Breast epithelium (tissue), 4 donors: ENCODE data around the gene SH3BGRL2. TPM values are rescaled to one million over a fixed set of nuclear protein-coding genes. Genes with fewer than 3 reads are reported as not detected.
A peak's percentile ranks its signal among the peaks of the same experiment; 100 is the strongest.

Source experiments
- DNase-seq, 2 donors: peaks; one replicate each; pipeline ENCODE4 v3.0.0-alpha.2; 2019; ENCODE audit warnings: low spot score in 2 of 2
- H3K27ac ChIP-seq, 2 donors: fragments of 200-600 bp; sonication (generic) in 1 of 2; one replicate each; pipeline ENCODE4 v1.5.1; 2016 to 2019; ENCODE audit warnings: mild to moderate bottlenecking in 1 of 2
- H3K27me3 ChIP-seq, 2 donors: fragments of 200-600 bp; sonication (generic) in 1 of 2; one replicate each; pipeline versions ENCODE4 v1.5.1 to v1.6.0; 2017 to 2019; ENCODE audit warnings: control low read depth in 1 of 2, mild to moderate bottlenecking in 1 of 2
- H3K36me3 ChIP-seq: fragments of 200-600 bp; one replicate; pipeline ENCODE4 v1.5.1; 2019
- H3K4me1 ChIP-seq, 2 donors: fragments of 200-600 bp; sonication (generic); one replicate each; pipeline ENCODE4 v1.5.1; 2016 to 2019; ENCODE audit warnings: control low read depth in 1 of 2
- H3K4me3 ChIP-seq, 3 donors: fragments of 200-600 bp; sonication (generic); 1 replicate in 2 of 3; 2 replicates in 1 of 3; pipeline ENCODE4 v1.5.1; 2016 to 2019; ENCODE audit warnings: mild to moderate bottlenecking in 3 of 3, moderate library complexity in 2 of 3
- H3K9me3 ChIP-seq, 2 donors: fragments of 200-600 bp; sonication (generic) in 1 of 2; one replicate each; pipeline ENCODE4 v1.5.1; 2016 to 2019; ENCODE audit warnings: control low read depth in 1 of 2
- POLR2A ChIP-seq: fragments of 450-650 bp; IDR thresholded peaks from one replicate; pipeline ENCODE4 v1.6.1; 2016; ENCODE audit warnings: antibody characterized with exemption, mild to moderate bottlenecking, moderate library complexity
- POLR2AphosphoS5 ChIP-seq, 3 donors: sonication (generic); formaldehyde crosslinking; IDR thresholded peaks; one replicate each; pipeline ENCODE4 v1.6.1; 2017; ENCODE audit warnings: antibody characterized with exemption in 3 of 3
- intact Hi-C: fragments of 100-400 bp; cut with DNase I; formaldehyde crosslinking; loops from one replicate; pipeline ENCODE4 v1.15.1; 2023; ENCODE audit warnings: low total_unique reads
- total RNA-seq, 3 donors: library from RNA; depleted of rRNA; stranded (reverse); fragments of >200 nt; gene quantifications; one replicate each; pipeline ENCODE4 v1.1.0, GENCODE V29; 2016
- TF ChIP-seq, protein P1 (sequence below), 3 donors: fragments of 450-650 bp; IDR thresholded peaks; one replicate each; pipeline ENCODE4 v1.5.1; 2016 to 2017; ENCODE audit warnings: antibody characterized with exemption in 3 of 3, mild to moderate bottlenecking in 3 of 3, moderate library complexity in 3 of 3

SH3BGRL2 gene
- total RNA-seq, 3 donors from 2014 or later, result 31.8 to 54.4 (median 50.9) TPM

GRCh38 chr6:79706527-79706926 lies 75.4 kb downstream of the SH3BGRL2 start:
- TF ChIP-seq, protein P1, sequence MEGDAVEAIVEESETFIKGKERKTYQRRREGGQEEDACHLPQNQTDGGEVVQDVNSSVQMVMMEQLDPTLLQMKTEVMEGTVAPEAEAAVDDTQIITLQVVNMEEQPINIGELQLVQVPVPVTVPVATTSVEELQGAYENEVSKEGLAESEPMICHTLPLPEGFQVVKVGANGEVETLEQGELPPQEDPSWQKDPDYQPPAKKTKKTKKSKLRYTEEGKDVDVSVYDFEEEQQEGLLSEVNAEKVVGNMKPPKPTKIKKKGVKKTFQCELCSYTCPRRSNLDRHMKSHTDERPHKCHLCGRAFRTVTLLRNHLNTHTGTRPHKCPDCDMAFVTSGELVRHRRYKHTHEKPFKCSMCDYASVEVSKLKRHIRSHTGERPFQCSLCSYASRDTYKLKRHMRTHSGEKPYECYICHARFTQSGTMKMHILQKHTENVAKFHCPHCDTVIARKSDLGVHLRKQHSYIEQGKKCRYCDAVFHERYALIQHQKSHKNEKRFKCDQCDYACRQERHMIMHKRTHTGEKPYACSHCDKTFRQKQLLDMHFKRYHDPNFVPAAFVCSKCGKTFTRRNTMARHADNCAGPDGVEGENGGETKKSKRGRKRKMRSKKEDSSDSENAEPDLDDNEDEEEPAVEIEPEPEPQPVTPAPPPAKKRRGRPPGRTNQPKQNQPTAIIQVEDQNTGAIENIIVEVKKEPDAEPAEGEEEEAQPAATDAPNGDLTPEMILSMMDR (IDR thresholded peaks at IDR 0.05), result no peak
- no peak for TF ChIP-seq POLR2A
- TF ChIP-seq POLR2AphosphoS5 (IDR thresholded peaks at IDR 0.05), result no peak
- H3K9me3 ChIP-seq, result no peaks in the 10 kb centered on the region
- intact Hi-C loops, result no loop called here
- no peak overlapping the region for H3K4me3 ChIP-seq
- H3K4me1 ChIP-seq, result no peaks in the 10 kb centered on the region
- no peaks in the 10 kb centered on the region for H3K36me3 ChIP-seq
- no peak for DNase-seq
- H3K27me3 ChIP-seq, result no peaks in the 10 kb centered on the region
- H3K27ac ChIP-seq, result peak overlapping the region in 1 of 2 donors; percentile 34

DNA sequence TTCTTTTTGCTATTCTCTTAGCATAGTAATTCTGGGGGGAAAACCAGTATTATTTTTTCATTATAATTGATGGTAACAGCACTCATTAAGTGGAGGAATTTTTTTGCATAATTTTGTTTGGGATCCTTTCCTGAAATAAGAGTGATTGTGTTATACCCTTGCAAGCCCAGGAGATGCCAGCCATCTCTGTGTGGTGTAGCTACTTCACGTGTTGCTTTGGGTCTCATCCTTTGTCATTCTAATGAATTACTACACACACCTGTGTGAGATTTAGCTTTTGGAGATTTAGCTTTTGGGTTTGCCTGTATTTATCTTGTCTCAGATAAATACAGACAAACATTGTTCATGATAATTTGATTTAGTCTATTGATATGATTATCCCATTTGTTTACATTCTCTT lies 76.5 kb downstream of the SH3BGRL2 start:
- Histone ChIP-seq H3K36me3 (no peaks in the 10 kb centered on the region), H3K27me3 (no peaks in the 10 kb centered on the region), H3K4me3 (no peak overlapping the region), H3K9me3 (no peaks in the 10 kb centered on the region), H3K27ac (no peak overlapping the region), H3K4me1 (no peaks in the 10 kb centered on the region)
- TF ChIP-seq POLR2AphosphoS5 (IDR thresholded peaks at IDR 0.05), result no peak
- TF ChIP-seq POLR2A, result no peak
- TF ChIP-seq, protein P1 (IDR thresholded peaks at IDR 0.05), result no peak
- DNase-seq, result no peak
- intact Hi-C loops, result no loop called here

DNA sequence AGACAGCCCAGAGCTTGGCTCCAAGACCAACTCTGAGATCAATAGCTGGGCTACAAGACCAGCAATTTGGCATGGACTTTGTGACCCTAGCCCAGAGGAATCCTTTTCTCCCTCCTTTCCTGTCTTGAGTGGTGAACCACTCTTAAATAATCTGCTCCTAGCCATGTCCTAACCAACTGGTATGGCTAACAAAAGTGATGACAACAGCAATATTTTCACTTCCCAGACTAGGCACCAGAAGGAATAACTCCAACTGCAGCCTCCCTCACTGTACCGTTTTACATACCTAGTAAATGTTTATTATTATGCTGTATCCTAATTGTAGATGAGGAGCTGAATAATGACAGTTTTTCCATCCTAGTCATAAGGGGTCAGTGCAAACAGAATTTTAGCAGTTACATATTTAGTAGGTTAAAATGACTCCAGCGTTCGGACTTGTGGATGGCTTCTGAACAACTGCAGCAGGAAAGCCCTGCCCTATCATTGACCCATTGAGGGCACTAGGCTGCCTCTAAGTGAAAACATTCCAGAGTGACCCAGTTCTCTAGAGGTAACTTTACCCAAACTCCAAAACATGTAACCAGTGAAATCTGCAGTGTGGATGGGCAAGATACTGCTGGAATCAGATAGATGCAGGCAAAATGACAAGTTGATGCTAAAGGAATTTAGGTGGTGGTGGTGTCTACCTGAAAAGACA lies 77.1 kb downstream of the SH3BGRL2 start:
- Histone ChIP-seq H3K36me3 (no peaks in the 10 kb centered on the region), H3K4me1 (no peaks in the 10 kb centered on the region), H3K4me3 (no peak overlapping the region), H3K27me3 (no peaks in the 10 kb centered on the region), H3K9me3 (no peaks in the 10 kb centered on the region), H3K27ac (no peak overlapping the region)
- DNase-seq, result no peak
- intact Hi-C loops, result no loop called here
- TF ChIP-seq, protein P1 (IDR thresholded peaks at IDR 0.05), result no peak
- TF ChIP-seq POLR2AphosphoS5 (IDR thresholded peaks at IDR 0.05) (no peak), POLR2A (no peak)

DNA sequence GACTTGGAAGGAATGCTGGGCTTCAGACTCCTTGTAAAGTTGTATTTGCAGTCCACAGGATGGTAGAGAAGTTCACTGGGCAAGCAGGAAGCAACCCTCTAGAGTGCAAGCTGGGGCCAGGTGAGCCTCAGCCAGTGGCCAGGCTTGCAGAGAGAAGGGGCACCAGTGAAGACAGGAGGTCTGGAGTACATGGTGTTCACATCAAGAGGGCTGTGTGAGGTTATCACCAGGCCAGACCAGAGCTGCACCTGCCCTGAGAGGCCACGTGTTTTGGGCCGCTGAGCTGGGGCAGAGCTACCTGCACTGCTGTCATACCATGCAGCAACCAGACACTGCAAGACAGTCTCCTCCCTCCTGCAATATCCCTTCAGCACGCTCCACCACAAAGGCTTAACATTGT lies 79.0 kb downstream of the SH3BGRL2 start:
- H3K9me3 ChIP-seq, result no peaks in the 10 kb centered on the region
- no peak overlapping the region for H3K27ac ChIP-seq
- TF ChIP-seq POLR2A (no peak), POLR2AphosphoS5 (IDR thresholded peaks at IDR 0.05) (no peak)
- TF ChIP-seq, protein P1 (IDR thresholded peaks at IDR 0.05), result no peak
- H3K4me3 ChIP-seq, result no peak overlapping the region
- no peaks in the 10 kb centered on the region for H3K27me3 ChIP-seq
- DNase-seq, result no peak
- no peaks in the 10 kb centered on the region for H3K36me3 ChIP-seq
- H3K4me1 ChIP-seq, result no peaks in the 10 kb centered on the region
- intact Hi-C loops, result no loop called here

DNA sequence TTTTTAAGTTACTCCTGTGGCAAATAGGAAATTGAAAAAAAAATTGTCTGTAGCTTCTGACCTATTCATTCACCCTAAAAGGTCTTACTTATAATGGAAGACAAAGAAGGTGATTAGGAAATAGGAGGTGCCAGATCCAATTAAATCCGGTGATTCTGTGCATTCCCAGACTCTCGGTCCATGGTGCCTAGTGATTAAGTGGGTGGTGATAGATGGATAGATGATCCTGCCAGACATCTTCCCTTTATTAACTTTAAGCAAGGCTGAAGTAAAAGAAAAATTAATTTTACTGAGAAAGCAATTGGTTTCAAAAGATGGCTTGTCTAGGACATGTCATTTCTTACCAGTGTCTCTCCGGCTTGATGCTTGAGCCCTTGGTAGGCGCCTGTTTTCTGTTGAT lies 80.0 kb downstream of the SH3BGRL2 start:
- no peak for DNase-seq
- intact Hi-C loops, result no loop called here
- H3K27ac ChIP-seq, result peak overlapping the region in 1 of 2 donors; percentile 19
- no peaks in the 10 kb centered on the region for H3K36me3 ChIP-seq
- H3K9me3 ChIP-seq, result no peaks in the 10 kb centered on the region
- H3K4me1 ChIP-seq, result no peaks in the 10 kb centered on the region
- no peak overlapping the region for H3K4me3 ChIP-seq
- TF ChIP-seq POLR2A, result no peak
- no peak for TF ChIP-seq POLR2AphosphoS5 (IDR thresholded peaks at IDR 0.05)
- TF ChIP-seq, protein P1 (IDR thresholded peaks at IDR 0.05), result no peak
- no peaks in the 10 kb centered on the region for H3K27me3 ChIP-seq
